Measurements from ENCODE around the gene LARGE1. TPM values are rescaled to one million over a fixed set of nuclear protein-coding genes. Genes with fewer than 3 reads are reported as not detected.

LARGE1 gene
- total and polyA plus RNA-seq, 11 donors: 31.2 to 211 (median 129) TPM

DNA sequence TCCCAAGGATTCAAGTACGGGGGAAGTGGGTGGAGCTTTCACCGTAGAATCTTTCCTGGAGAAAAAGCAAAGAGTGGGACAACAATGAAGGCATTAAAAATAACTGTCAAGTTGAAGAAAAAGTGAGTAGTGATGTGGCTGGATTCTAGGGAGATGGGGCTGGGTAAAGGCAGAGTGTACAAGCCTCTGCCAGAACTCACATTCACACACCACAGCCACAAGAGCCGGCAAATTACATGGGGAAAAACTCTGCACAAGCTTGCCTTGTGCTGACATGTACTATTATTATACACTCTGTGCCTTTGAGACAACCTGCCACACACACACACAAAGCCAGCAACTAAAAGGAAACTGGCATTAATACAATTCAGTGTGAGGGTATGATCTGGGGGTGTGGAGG lies 182.6 kb downstream of the LARGE1 start:
- Histone ChIP-seq H3K27ac (peak overlapping the region in 5 of 12 donors; percentile 6 to 56 (median 22)), H3K4me3 (no peak overlapping the region), H3K4me1 (peaks cover 0 to 41% (median 0%) of the 10 kb centered on the region in 12 donors), H3K27me3 (no peaks in the 10 kb centered on the region), H3K36me3 (peaks cover 0 to 5% (median 0%) of the 10 kb centered on the region in 9 donors), H3K9me3 (peaks cover 0 to 5% (median 0%) of the 10 kb centered on the region in 12 donors)
- TF ChIP-seq, protein P1, sequence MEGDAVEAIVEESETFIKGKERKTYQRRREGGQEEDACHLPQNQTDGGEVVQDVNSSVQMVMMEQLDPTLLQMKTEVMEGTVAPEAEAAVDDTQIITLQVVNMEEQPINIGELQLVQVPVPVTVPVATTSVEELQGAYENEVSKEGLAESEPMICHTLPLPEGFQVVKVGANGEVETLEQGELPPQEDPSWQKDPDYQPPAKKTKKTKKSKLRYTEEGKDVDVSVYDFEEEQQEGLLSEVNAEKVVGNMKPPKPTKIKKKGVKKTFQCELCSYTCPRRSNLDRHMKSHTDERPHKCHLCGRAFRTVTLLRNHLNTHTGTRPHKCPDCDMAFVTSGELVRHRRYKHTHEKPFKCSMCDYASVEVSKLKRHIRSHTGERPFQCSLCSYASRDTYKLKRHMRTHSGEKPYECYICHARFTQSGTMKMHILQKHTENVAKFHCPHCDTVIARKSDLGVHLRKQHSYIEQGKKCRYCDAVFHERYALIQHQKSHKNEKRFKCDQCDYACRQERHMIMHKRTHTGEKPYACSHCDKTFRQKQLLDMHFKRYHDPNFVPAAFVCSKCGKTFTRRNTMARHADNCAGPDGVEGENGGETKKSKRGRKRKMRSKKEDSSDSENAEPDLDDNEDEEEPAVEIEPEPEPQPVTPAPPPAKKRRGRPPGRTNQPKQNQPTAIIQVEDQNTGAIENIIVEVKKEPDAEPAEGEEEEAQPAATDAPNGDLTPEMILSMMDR (IDR thresholded peaks at IDR 0.05): no peak
- TF ChIP-seq POLR2A (IDR thresholded peaks at IDR 0.05): no peak
- intact Hi-C loops (cut with DNase I): loop anchor here in 1 of 10 donors (10.0 kb wide), 1 partner anchor 367 kb away; no protein-coding TSS in a partner anchor
- 43 to 58% (median 48%) methylated on average over 3 of the region's 3 CpGs for WGBS, 4 donors
- ATAC-seq (peak; percentile 54 to 80 (median 60)), DNase-seq (no peak)

DNA sequence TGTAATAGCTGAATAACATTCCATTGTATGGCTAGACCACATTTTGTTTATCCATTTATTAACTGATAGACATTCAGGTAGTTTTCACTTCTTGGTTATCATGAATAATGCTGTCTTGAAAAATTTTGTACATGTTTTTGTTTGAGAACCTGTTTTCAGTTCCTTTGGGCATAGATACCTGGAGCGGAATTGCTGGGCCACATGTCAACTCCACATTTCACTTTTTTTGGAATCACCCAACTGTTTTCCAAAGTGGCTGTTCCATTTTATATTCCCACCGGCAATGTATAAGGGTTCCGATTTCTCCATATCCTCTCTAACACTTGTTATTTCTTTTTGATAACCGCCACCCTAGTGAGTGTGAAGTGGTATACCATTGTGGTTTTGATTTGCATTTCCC lies 184.3 kb downstream of the LARGE1 start:
- Histone ChIP-seq H3K36me3 (peaks cover 0 to 5% (median 0%) of the 10 kb centered on the region in 9 donors), H3K27ac (no peak overlapping the region), H3K4me3 (no peak overlapping the region), H3K27me3 (no peaks in the 10 kb centered on the region), H3K9me3 (peaks cover 0 to 5% (median 0%) of the 10 kb centered on the region in 12 donors), H3K4me1 (peaks cover 0 to 29% (median 0%) of the 10 kb centered on the region in 12 donors)
- ATAC-seq (no peak), DNase-seq (no peak)
- WGBS, 4 donors: 96 to 99% (median 97%) methylated on average over 4 of the region's 4 CpGs
- intact Hi-C loops (cut with DNase I): loop anchor here in 1 of 10 donors (10.0 kb wide), 1 partner anchor 369 kb away; no protein-coding TSS in a partner anchor
- no peak for TF ChIP-seq POLR2A (IDR thresholded peaks at IDR 0.05)
- TF ChIP-seq, protein P1 (IDR thresholded peaks at IDR 0.05): no peak

DNA sequence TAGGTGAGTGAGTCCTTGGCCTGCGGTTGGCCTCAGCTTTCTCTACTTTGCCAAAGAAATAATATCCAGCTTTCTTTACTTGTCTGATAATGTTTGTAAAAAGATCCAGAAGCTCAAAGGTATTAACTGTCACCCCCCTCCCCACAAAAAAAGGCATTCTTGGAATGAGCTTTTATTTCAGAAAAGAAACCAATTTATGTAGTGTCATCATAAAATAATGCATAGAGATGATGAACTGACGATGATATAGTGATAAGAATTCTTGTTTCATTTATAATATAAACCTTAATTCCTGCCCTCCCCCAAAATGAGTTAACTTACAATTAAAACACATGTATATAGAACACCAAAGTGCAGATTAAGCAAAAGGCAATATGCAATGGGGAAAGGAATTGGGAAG lies 191.4 kb downstream of the LARGE1 start:
- no peak overlapping the region for H3K4me3 ChIP-seq
- 83 to 87% (median 85%) methylated on average over 2 of the region's 2 CpGs for WGBS, 4 donors
- H3K9me3 ChIP-seq: peaks cover 0 to 2% (median 0%) of the 10 kb centered on the region in 12 donors
- intact Hi-C loops (cut with DNase I): no loop called here
- no peaks in the 10 kb centered on the region for H3K27me3 ChIP-seq
- TF ChIP-seq, protein P1 (IDR thresholded peaks at IDR 0.05): no peak
- TF ChIP-seq POLR2A (IDR thresholded peaks at IDR 0.05): no peak
- H3K36me3 ChIP-seq: no peaks in the 10 kb centered on the region
- no peak overlapping the region for H3K27ac ChIP-seq
- H3K4me1 ChIP-seq: peaks cover 0 to 55% (median 28%) of the 10 kb centered on the region in 12 donors
- DNase-seq: no peak
- no peak for ATAC-seq

DNA sequence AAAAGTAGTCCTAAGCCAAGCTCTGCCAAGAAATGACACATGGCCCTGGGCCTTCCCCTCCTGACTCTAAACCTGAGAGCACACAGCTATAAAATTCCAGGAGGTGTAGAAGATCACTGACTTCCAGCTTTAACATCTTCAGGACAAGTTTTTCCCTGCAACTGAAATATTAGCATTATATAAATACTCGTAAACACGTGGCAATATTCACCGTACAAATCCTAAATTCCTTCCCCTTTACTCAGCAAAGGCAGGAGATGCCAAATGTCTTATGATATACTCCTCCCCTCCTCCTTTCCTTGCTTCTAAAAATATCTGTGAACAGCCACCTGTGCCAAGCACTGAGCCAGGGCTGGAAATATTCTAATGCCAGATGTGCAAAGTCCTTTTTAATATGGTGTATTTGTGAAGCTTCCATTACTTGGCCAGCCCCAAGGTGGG lies 194.0 kb downstream of the LARGE1 start:
- Histone ChIP-seq H3K27ac (peak overlapping the region in 10 of 12 donors; percentile 9 to 86 (median 70)), H3K9me3 (peaks cover 0 to 2% (median 0%) of the 10 kb centered on the region in 12 donors), H3K4me3 (no peak overlapping the region), H3K4me1 (peaks cover 0 to 68% (median 26%) of the 10 kb centered on the region in 12 donors), H3K36me3 (no peaks in the 10 kb centered on the region), H3K27me3 (no peaks in the 10 kb centered on the region)
- TF ChIP-seq, protein P1 (IDR thresholded peaks at IDR 0.05): no peak
- TF ChIP-seq POLR2A (IDR thresholded peaks at IDR 0.05): no peak
- peak in 2 of 5 donors; percentile 16 to 32 for DNase-seq
- ATAC-seq: peak; percentile 79 to 88 (median 82)
- WGBS, 4 donors: 27 to 35% (median 32%) methylated on average over 3 of the region's 3 CpGs
- intact Hi-C loops (cut with DNase I): no loop called here
